GM18861 (cell line): ENCODE measurements around the gene NAALAD2.
"Not testable (repeated sequence)": the region's sequence is repeated elsewhere in the genome, so short reads cannot be mapped to it uniquely, and the experiment has no call there.

Experiments used
- ATAC-seq: cut with Tn5 transposase; IDR thresholded peaks from one replicate; pipeline ENCODE4 v1.9.1; 2021; ENCODE audit not compliant: unreplicated experiment

NAALAD2 gene

DNA sequence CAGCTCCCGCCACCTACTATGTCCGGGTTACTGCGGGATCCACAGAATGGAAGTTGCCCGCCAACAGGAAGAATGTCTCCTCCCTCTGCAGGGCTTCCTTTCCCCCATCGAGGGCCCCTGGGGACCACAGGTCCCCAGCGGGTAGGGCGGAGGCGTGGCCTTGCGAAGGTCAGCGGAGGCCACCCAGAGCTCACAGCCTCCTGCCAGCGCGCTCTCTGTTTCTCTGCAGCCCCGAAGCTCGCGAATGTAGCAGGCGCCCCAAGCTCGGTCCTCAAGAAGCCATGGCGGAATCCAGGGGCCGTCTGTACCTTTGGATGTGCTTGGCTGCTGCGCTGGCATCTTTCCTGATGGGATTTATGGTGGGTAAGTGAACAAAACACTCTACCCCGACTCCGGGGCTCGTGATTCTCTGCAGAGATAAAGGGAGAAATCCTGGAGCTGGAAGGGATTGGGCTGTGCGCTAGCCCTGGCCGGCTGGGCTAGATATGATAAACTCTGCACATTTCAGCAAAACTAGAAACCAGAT, at the start of gene NAALAD2:
Gene NAALAD2, plus strand, starts transcription at position 186 of the 526 bp plus-strand sequence. Its CDS starts 96 bp downstream, at position 282.
- peak; percentile 93 for ATAC-seq

DNA sequence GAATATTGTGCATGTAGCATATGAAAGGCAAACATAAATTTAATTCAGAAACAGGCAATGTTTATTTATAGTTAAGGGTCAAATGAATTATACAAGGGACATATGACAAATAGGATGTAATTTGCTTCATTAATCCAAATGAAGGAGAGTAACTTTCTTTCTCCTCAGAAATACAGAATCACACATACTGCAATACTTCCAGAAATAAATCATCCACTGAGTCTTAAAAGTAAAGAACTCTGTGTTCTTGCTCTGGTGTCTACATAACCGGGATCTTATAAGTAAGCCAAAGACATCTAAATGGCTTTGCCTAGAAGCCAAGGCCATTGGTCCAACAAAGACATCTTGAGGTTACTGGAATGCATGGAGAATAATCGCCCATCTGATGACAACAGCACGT, 48.8 kb upstream of the NAALAD2 start, which contains the start of gene UBTFL1:
Gene UBTFL1, plus strand, starts transcription at position 301 of the 400 bp plus-strand sequence. Its CDS starts 0 bp downstream, at position 301.
- not testable (repeated sequence) for ATAC-seq

DNA sequence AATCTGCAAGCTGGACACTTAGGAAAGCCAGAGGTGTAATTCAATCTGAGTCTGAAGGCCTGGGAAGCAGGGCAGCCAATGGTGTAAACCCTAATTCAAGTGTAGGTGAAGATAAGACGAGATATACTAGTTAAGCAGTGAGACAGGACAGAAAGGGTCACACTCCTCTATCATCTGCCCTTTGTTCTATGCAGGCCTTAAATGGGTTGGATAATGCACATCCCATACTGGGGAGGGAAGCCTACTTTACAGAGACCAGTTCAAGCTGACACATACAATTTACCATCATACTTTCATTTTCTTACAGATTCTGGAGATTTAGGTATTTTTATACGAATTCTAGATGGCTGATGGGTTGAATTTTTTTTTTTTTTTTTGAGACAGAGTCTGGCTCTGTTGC, 45.7 kb upstream of the NAALAD2 start:
- not testable (repeated sequence) for ATAC-seq

DNA sequence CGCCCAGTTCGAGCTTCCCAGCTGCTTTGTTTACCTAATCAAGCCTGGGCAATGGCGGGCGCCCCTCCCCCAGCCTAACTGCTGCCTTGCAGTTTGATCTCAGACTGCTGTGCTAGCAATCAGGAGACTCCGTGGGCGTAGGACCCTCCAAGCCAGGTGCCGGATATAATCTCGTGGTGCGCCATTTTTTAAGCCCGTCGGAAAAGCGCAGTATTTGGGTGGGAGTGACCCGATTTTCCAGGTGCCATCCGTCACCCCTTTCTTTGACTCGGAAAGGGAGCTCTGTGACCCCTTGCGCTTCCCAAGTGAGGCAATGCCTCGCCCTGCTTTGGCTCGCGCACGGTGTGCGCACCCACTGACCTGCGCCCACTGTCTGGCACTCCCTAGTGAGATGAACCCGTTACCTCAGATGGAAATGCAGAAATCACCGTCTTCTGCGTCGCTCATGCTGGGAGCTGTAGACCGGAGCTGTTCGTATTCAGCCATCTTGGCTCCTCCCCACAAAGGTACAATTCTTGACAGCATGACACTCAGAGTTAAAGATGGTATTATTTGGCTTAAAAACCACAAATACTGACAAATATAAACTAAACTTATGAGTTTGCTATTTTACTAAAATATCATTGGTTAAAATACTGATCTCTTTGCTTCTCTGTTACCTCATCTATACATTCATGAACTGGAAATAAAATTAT, 39.1 kb upstream of the NAALAD2 start:
- not testable (repeated sequence) for ATAC-seq

DNA sequence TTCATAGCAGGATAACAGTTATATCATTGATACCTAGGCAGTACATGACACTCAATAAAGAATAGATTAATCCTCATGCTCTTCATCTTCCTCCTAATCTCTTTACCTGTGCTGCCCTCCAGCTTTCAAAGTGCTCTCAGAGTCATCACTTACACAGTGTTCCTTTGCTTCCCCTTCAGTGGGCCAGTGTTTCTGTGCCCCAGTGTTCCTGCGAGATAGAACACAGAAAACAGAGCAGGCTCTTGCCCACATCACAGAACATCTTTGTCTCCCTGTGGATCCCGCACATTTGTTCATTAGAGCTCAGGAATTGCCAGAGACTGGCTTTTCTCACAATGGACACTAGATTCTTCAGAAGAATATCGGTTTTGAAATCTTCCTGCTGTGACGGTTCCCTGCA, 36.2 kb upstream of the NAALAD2 start:
- not testable (repeated sequence) for ATAC-seq

DNA sequence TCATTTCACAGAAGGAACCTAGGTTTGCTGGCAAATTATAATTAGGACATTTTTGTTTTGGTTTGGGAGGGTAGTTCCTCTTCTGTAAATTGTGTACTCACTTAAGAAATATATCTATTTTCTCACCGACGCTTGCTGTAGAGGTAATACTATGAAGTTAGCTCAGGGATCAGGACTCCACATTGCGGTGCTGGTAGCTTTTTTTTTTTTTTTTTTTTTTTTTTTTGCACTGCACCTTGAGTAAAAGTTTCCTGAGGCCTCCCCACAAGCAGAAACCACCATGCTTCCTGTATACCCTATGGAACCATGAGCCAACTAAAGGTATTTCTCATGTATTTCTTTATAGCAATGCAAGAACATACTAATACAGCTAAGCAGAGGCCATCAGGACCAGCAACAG, 34.0 kb upstream of the NAALAD2 start:
- no peak for ATAC-seq

DNA sequence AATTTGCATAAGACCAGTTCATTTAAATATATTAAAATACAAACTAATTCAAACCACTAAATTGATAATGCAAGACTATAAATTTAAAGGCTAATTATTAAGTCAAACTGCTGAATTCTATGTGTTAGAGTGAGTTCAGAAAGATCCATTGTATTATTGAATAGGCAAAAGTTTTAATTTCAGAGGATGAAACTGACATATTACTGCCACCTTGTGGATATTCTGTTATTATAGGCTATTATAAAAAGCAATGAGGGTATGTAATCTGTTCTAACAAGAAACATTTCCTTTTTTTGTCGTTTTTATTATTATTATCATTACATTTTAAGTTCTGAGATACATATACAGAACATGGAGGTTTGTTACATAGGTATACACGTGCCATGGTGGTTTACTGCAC, 20.9 kb upstream of the NAALAD2 start:
- no peak for ATAC-seq

DNA sequence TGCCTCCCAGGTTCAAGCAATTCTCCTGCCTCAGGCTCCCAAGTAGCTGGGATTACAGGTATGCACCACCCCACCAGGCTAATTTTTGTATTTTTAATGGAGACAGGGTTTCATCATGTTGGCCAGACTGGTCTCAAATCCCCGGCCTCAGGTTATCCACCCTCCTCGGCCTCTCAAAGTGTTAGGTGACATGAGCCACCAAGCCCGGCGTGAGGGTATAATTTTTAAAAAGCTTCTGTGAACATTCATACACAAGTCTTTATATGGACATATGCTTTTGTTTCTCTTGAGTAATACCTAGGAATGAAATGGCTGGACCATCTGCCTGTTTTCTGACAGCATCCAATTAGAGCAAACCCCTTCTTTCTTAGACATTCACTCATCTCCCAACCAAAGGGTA, 14.3 kb upstream of the NAALAD2 start:
- no peak for ATAC-seq

DNA sequence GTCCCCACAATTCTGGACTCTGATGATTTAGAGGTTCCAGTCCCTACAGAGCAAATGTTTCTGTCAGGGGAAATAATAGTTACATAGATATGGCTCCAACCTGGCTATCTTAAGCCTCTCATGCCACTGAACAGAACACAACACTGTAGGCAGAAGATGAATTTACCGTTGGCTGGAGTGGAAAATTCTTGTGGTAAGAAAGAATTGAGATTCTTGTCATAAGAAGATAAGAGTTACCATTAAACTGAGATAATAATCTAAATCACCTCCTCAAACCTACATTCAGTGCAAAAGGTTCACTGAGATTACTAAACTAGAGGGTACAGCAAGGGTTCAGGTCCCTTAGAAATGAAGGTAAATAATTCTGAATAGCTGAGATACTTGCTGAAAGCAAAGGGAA, 10.1 kb upstream of the NAALAD2 start:
- ATAC-seq = no peak

DNA sequence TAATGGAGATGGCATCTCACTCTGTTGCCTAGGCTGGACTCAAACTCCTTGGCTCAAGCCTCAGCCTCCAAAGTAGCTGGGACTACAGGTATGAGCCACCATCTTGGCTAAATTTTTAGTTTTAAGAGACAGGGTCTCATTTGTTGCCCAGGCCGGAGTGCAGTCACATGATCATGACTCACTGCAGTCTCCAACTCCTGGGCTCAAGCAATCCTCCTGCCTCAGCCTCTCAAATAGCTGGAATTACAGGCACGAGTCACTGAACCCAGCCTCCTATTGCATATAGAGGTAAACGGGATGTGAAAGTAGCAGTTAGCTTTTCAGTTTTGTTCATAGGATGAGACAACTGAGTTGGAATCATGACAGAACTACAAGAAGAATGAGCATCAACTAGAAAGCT, 9.5 kb upstream of the NAALAD2 start:
- ATAC-seq = no peak

DNA sequence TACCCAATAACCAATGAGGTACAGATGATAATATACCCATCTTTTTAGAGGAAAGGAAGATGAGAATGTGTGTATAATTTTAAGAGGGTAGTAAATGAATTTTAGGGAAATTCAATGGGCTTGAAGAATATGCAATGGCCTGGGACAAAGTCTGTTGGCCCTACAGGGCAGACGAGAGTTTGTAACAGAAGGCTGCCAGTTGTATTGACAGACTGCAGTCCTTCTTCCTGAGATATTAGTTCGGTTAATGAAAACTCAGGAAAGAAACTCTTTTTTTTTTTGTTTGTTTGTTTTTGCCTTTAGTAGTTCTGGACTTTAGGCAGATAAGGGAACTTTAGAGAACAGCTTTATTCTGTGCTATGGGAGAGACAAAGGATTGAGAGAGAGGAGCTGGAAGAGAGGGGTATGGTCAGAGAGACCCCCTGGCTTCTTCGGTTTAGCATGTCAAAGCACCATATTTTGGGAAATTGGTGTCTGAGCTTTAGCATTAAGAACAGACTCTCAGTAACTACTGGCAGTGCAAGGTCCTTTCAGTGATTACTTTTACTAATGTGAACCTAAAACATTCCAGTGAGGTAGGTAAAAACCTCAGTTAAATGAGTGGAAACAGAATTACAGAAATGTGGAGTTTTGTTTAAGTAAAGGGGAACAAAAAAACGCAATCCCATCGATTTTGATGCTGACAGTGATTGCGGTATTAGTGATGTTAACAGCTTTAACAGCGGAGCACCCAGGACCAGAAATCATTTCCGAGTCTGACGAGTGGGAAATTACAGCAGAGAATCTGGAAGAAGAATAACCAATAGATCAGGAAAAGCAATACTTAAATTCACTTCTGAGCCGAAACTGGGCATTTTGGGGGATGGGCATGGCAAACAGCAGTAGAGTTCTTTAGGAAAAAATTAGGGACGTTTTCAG, 644 bp upstream of the NAALAD2 start:
- ATAC-seq = no peak

DNA sequence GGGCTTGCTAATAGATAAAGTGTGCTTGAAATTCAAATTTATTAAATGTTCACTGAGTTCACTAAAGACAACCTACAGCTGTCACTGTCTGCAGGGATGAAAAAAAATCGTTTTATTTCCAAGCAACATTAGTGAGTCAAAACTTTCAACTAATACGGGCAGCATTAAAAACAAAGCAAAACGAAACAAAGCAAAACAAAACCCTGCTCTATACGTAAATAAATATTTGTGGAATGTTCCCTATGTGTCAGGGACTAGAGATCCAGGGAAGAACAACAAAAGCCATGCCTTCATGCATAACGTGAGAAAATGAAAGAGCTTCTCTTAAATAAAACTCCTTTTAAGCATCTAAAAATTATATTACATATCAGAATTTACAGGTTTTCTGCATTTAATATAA, 553 bp downstream of the NAALAD2 start:
- ATAC-seq = no peak

DNA sequence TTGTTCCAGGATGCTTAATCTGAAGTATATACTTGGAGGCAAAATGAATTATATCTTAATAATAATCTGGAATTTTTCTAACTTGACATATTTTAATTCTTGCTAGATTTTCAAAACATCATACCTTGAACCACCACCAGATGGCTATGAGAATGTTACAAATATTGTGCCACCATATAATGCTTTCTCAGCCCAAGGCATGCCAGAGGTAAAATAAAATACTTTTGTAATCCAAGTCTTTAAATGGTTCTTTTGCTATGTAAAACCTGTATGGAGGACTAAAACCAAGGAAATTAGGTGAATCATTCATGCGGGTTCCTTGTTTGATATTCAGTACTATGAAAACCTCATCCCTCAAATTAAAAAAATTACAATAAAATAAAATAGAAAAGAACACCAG, 14.4 kb downstream of the NAALAD2 start:
- no peak for ATAC-seq

DNA sequence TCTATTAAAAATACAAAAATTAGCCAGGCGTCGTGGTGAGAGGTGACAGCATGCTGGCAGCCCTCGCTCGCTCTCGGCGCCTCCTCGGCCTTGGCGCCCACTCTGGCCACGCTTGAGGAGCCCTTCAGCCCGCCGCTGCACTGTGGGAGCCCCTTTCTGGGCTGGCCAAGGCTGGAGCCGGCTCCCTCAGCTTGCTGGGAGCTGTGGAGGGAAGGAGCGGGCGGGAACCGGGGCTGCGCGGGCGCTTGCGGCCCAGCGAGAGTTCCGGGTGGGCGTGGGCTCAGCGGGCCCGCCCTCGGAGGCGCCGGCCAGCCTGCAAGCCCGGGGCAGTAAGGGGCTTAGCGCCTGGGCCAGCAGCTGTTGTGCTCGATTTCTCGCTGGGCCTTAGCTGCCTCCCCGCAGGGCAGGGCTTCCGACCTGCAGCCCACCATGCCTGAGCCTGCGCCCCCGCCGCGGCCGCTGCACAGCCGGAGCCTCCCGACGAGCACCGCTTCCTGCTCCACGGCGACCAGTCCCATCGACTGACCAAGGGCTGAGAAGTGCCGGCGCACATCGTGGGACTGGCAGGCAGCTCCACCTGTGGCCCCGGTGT, 32.6 kb downstream of the NAALAD2 start:
- ATAC-seq = not testable (repeated sequence)

DNA sequence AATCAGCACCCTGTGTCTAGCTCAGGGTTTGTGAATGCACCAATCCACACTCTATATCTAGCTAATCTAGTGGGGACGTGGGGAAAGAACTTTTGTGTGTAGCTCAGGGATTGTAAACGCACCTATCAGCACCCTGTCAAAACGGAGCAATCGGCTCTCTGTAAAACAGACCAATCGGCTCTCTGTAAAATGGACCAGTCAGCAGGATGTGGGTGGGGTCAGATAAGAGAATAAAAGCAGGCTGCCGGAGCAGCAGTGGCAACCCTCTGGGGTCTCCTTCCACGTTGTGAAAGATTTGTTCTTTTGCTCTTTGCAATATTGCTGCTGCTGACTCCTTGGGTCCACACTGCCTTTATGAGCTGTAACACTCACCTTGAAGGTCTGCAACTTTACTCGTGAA, 33.2 kb downstream of the NAALAD2 start:
- not testable (repeated sequence) for ATAC-seq

DNA sequence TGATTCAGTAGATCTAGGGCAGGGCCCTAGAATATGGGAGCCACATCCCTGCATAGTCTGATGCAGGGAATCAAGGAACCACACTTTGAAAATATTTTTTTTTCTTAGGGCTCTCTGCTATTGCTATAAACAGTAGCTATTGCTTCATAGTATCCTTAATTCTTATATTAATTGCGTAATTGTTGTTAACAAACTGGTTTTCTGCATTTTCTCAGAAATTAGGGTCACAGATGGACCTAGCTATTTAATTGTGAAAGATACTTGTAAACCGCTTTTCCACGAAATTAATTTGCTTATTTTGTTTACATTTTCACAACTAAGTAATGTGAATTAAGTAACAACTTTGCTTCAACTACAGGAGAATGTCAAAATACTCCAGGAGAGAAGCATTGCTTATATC, 34.1 kb downstream of the NAALAD2 start:
- ATAC-seq = no peak

DNA sequence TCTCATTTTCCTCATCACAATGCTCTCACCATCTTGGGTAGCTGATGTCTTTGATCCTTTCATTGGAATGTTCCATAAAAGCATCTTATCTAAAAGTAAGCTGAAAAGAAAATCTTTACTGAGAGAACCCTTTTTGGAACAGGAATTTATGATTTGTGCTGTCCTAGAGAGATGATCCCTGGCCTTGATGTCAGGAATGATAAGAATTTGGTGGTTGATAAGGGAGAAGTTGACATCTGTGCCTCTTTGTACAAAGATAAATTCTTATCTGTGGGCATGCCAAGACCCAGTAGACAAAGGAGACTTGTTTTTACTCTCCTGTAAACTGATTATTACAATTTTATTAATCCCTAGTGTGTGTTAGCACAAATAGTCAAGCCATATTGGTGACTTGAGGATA, 36.9 kb downstream of the NAALAD2 start:
- no peak for ATAC-seq

DNA sequence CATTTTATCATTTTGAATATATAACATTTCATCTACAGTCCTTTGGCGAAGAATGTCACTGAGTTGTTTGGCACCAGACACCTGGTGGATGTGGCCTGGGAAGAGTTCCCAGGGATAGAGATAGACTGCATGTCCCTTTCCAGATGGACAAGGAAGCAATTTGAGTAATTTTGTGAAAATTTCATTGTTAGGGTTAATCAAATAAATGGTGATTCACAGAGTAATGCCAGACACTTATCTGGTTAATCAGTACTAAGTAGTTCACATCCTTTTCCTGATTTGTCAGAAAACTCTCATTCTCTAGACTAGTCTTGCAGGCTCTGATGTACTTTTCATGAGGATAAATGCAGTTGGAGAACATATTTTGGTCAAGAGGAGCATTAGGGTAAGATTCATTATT, 41.6 kb downstream of the NAALAD2 start:
- ATAC-seq = no peak

DNA sequence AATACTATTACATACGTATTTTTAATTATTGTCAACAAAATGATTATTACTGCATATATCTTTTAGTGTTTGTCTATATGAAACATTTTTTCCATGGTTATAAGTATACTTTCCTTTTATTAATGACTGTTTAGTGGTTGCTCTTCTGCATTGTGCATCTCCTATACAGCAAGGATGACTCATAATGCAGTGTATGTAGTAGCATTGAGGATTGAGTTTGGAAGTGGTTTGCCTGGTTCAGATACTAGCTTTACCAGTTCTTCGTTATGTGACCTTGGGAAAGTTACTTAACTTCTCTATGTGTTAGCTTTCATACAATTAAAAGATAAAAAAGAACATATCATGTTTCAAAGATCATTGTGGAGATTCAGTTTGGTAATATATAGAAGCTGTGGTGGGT, 44.3 kb downstream of the NAALAD2 start:
- no peak for ATAC-seq

DNA sequence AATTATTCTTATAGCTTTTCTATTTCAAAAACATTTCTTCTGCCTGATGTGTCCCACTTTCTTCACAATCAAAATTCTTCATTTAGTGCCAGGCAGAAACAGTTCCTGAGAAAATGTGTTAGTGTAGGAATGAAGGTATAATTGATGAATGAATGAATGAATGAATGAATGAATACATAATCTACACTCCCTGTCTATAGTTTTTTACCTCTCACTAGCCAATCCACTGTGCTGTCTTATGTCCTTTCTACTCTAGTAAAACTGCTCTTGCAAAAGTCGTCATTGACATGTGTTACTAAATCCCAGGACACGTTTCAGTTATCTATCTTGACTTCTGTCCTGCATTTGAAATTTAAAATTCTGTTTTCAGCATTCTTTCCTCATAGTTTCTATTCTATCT, 45.5 kb downstream of the NAALAD2 start:
- ATAC-seq = no peak

DNA sequence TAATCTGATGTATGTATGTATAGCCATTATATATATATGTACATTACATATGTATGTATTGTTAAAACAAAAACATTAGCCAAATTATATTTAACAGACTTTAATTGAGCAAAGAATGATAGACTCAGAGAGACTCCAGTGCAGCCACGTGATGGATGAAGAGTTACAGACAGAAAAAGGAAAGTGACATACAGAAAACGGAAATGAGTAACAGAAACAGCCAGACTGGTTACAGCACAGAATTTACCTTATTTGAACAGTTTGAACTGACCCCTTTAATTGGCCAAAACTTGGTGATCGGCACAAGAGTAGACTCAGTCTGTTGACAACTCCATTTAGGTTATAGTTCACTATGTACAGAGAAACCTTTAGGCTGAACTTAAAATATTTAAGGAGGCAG, 53.4 kb downstream of the NAALAD2 start:
- ATAC-seq = no peak
